ENCODE results near the gene ATG3. TPM values are rescaled to one million over a fixed set of nuclear protein-coding genes. Genes with fewer than 3 reads are reported as not detected.

Gene ATG3
- total and polyA plus RNA-seq, 9 of the 15 experiments (the other 6 are each of a cell fraction or from before 2014, with no cell fraction given) = 48.7 to 107 (median 64.7) TPM

- TF ChIP-seq ZNF140 (CRISPR knock-in tag; IDR thresholded peaks at IDR 0.05) (no peak), CEBPZ (IDR thresholded peaks at IDR 0.05; ENCODE audit: borderline replicate concordance, low read depth, low read length) (no peak), ZNF589 (CRISPR knock-in tag; IDR thresholded peaks at IDR 0.05; ENCODE audit: low read depth) (no peak), FOSL1 (tag; conservative IDR thresholded peaks at IDR 0.05) (peak; percentile 63), HDAC1 (IDR thresholded peaks at IDR 0.05) (no peak), MYC (IDR thresholded peaks at IDR 0.05; ENCODE audit: low read depth, low read length) (no peak), MYC (CRISPR knock-in tag; IDR thresholded peaks at IDR 0.05; ENCODE audit: borderline replicate concordance, low read depth) (no peak), TFAP4 (CRISPR knock-in tag; IDR thresholded peaks at IDR 0.05; ENCODE audit: borderline replicate concordance) (no peak), TAL1 (IDR thresholded peaks at IDR 0.05) (no peak), NR0B1 (IDR thresholded peaks at IDR 0.05; ENCODE audit: partially characterized antibody) (no peak), MBD1 (CRISPR knock-in tag; IDR thresholded peaks at IDR 0.05) (no peak), NCOA1 (IDR thresholded peaks at IDR 0.05; ENCODE audit: low read depth) (peak; percentile 44; the same call in 1 of the 2 replicates), NR3C1 (CRISPR knock-in tag; IDR thresholded peaks at IDR 0.05) (no peak), ZNF695 (CRISPR knock-in tag; IDR thresholded peaks at IDR 0.05) (no peak), ZNF12 (CRISPR knock-in tag; IDR thresholded peaks at IDR 0.05) (no peak), ZNF232 (CRISPR knock-in tag; IDR thresholded peaks at IDR 0.05) (no peak)
These were observed 48.4 kb upstream of the ATG3 start (continued) for GRCh38 chr3:112610121-112610520.
